Smooth muscle cell (in vitro differentiated cells): ENCODE data around the gene PCDH9. TPM values are rescaled to one million over a fixed set of nuclear protein-coding genes. Genes with fewer than 3 reads are reported as not detected.

Experiments used
- DNase-seq: peaks from one replicate; lab custom pipeline; 2025; ENCODE audit not compliant: unreplicated experiment; lab: John Stamatoyannopoulos, UW
- H2AFZ ChIP-seq: fragments of 200-600 bp; sonication (generic); 2 replicates; pipeline ENCODE4 v1.6.0; 2016; ENCODE audit warnings: antibody characterized with exemption, low read depth, mild to moderate bottlenecking
- H3F3A ChIP-seq: fragments of 200-600 bp; sonication (generic); 2 replicates; pipeline ENCODE4 v1.6.0; 2017; ENCODE audit warnings: antibody characterized with exemption, low read depth
- H3K27ac ChIP-seq: fragments of 200-600 bp; sonication (generic); 2 replicates; pipeline ENCODE4 v1.5.1; 2016; ENCODE audit warnings: low read depth, mild to moderate bottlenecking
- H3K27me3 ChIP-seq: fragments of 200-600 bp; sonication (generic); 2 replicates; pipeline ENCODE4 v1.6.1; 2016; ENCODE audit warnings: low read depth, mild to moderate bottlenecking
- H3K36me3 ChIP-seq: fragments of 200-600 bp; sonication (generic); 2 replicates; pipeline ENCODE4 v1.5.1; 2016; ENCODE audit warnings: low read depth
- H3K4me1 ChIP-seq: fragments of 200-600 bp; sonication (generic); 2 replicates; pipeline ENCODE4 v1.5.1; 2016; ENCODE audit warnings: low read depth
- H3K4me2 ChIP-seq: fragments of 200-600 bp; sonication (generic); 2 replicates; pipeline ENCODE4 v1.6.0; 2016; ENCODE audit warnings: mild to moderate bottlenecking
- H3K4me3 ChIP-seq: fragments of 200-600 bp; sonication (generic); 2 replicates; pipeline ENCODE4 v1.5.1; 2016; ENCODE audit warnings: mild to moderate bottlenecking
- H3K79me2 ChIP-seq: fragments of 200-600 bp; sonication (generic); 2 replicates; pipeline ENCODE4 v1.6.0; 2016; ENCODE audit warnings: low read depth, mild to moderate bottlenecking
- H3K9ac ChIP-seq: fragments of 200-600 bp; sonication (generic); 2 replicates; pipeline ENCODE4 v1.6.0; 2016; ENCODE audit warnings: low read depth
- H3K9me3 ChIP-seq: fragments of 200-600 bp; sonication (generic); replicated peaks from 2 replicates; pipeline ENCODE4 v1.5.1; 2016; ENCODE audit warnings: low read depth
- H4K20me1 ChIP-seq: fragments of 200-600 bp; sonication (generic); 2 replicates; pipeline ENCODE4 v1.6.0; 2016; ENCODE audit warnings: low read depth
- WGBS: methylation state at CpG from one replicate; pipeline ENCODE4 v1.1.7; 2016; ENCODE audit warnings: low lambda C conversion rate; 5-methylcytosine and 5-hydroxymethylcytosine counted together
- polyA plus RNA-seq: library from polyadenylated mRNA; unstranded; fragments of >200 nt; fragmentation: Nextera tagmentation; extraction: Ambion mirVana; gene quantifications from 2 replicates; pipeline ENCODE4 v1.2.1, GENCODE V29; 2016
- total RNA-seq: library from RNA; depleted of rRNA; stranded (reverse); fragments of >200 nt; gene quantifications from 2 replicates; pipeline ENCODE4 v1.2.3, GENCODE V29; 2014
- TF ChIP-seq, protein P1 (sequence below): fragments of 200-600 bp; sonication (generic); IDR thresholded peaks from 2 replicates; pipeline ENCODE4 v1.5.1; 2017; ENCODE audit warnings: borderline replicate concordance, mild to moderate bottlenecking, antibody characterized with exemption; ENCODE audit not compliant: insufficient read depth, poor library complexity, severe bottlenecking

The PCDH9 gene
- total and polyA plus RNA-seq, 2 experiments from 2014 or later: 0.65 to 1.9 TPM

DNA sequence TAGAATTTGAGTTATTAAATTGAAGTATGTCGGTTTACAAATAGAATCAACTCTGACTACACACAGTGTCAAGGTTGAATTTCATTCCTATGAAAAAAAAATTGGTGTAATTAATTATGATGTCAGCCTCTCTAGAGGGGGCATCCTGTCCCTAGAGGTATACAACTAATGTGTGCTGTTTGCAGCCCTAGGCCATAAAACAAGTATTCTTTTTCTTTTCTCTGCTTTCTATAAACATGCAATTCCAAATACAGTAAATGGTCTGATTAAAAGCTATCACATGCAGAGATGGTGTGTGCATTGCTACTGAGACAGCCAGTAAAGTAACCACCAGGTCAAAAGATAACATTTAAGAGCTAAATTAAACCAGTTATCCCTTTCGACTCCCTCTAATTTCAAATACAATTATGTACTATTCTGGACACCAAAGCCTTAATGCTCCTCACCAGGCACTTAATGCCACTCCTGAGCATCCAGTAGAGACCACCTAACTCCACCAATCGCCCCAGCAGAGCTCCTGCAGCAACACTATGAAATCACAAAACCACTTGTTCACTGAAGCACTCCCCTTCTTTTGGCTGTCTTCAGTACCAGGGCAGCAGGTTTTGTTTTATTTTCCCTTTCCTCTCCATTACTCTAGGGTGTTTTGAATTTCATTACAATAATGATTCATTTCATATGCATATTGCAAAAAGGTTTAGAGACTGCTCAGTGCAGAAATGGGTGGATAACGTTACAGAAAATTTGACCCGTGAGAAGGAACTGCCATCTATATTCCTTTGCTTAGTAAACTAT, 426.9 kb downstream of the PCDH9 start:
- Histone ChIP-seq H3K79me2 (no peaks in the 10 kb centered on the region), H3K4me2 (no peak overlapping the region), H2AFZ (no peak overlapping the region), H3K9me3 (no peaks in the 10 kb centered on the region), H3K4me3 (no peak overlapping the region), H3K4me1 (no peaks in the 10 kb centered on the region), H3F3A (no peaks in the 10 kb centered on the region), H3K36me3 (no peaks in the 10 kb centered on the region), H4K20me1 (no peaks in the 10 kb centered on the region), H3K9ac (no peak overlapping the region), H3K27me3 (no peaks in the 10 kb centered on the region), H3K27ac (no peak overlapping the region)
- DNase-seq: no peak
- TF ChIP-seq, protein P1, sequence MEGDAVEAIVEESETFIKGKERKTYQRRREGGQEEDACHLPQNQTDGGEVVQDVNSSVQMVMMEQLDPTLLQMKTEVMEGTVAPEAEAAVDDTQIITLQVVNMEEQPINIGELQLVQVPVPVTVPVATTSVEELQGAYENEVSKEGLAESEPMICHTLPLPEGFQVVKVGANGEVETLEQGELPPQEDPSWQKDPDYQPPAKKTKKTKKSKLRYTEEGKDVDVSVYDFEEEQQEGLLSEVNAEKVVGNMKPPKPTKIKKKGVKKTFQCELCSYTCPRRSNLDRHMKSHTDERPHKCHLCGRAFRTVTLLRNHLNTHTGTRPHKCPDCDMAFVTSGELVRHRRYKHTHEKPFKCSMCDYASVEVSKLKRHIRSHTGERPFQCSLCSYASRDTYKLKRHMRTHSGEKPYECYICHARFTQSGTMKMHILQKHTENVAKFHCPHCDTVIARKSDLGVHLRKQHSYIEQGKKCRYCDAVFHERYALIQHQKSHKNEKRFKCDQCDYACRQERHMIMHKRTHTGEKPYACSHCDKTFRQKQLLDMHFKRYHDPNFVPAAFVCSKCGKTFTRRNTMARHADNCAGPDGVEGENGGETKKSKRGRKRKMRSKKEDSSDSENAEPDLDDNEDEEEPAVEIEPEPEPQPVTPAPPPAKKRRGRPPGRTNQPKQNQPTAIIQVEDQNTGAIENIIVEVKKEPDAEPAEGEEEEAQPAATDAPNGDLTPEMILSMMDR: no peak
- 93% methylated on average over 5 of the region's 5 CpGs for WGBS

DNA sequence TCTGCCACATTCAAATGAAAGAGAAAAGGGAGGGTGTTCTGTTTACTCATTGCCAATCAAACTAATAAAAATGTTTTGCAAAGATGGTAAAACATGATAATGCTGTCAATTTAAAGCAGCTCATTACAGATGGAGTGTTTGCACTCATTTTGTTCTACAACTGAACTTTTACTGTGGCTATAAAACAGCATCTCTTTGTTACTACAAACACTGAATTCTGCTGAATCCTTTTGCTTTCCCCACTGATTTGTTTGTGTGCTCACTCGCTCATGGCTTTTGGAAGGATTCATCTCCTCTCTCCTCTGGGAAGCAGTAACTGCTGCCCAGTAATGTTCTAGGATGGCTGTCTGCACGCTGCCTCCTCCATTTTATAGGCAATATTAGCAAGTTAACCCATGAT, 434.5 kb downstream of the PCDH9 start:
- TF ChIP-seq, protein P1: no peak
- no peaks in the 10 kb centered on the region for H3K4me1 ChIP-seq
- 64% methylated on average over 2 of the region's 2 CpGs for WGBS
- H4K20me1 ChIP-seq: no peaks in the 10 kb centered on the region
- no peaks in the 10 kb centered on the region for H3F3A ChIP-seq
- no peak overlapping the region for H3K9ac ChIP-seq
- H3K9me3 ChIP-seq: no peaks in the 10 kb centered on the region
- H2AFZ ChIP-seq: no peak overlapping the region
- H3K4me3 ChIP-seq: no peak overlapping the region
- no peaks in the 10 kb centered on the region for H3K79me2 ChIP-seq
- no peak for DNase-seq
- no peak overlapping the region for H3K4me2 ChIP-seq
- no peaks in the 10 kb centered on the region for H3K27me3 ChIP-seq
- H3K36me3 ChIP-seq: no peaks in the 10 kb centered on the region
- no peak overlapping the region for H3K27ac ChIP-seq

DNA sequence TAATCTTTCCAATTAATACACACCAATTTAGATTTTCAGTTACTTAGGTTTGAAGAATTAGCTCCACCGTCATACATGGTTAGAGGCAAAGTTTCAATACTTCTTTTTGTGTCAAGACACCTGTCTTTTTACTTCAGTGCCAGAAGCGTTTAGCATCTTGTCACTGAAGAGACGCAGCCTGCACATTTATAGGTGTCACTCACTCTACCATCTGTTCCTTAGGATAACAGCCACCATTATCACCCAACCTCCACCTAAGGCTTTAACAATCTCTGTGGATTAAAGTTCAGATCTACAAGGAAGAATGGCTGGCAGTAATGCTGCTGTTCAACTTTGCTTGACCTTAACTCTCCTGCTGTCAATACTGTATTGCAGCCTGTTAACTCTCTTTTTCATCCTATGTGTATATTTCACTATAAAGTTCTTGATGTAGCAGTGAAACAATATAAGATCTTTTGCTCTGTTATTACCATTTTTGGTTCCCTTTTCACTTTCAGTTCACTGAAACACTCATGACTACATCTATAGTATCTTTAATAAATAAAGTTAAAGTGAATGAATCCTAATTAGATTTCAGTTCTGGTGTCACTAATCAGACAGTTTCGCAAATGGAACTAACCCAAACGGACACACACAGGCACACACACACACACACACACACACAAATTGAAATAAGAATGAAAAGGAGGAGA, 435.6 kb downstream of the PCDH9 start:
- TF ChIP-seq, protein P1: no peak
- no peaks in the 10 kb centered on the region for H3K36me3 ChIP-seq
- 77% methylated on average over 5 of the region's 5 CpGs for WGBS

More for the DNA sequence above, 435.6 kb downstream of the PCDH9 start:
- no peak for DNase-seq
- Histone ChIP-seq H3K4me2 (no peak overlapping the region), H3K79me2 (no peaks in the 10 kb centered on the region), H3K9me3 (no peaks in the 10 kb centered on the region), H3K9ac (no peak overlapping the region), H3K27ac (no peak overlapping the region), H3K27me3 (no peaks in the 10 kb centered on the region), H3K4me1 (no peaks in the 10 kb centered on the region), H3K4me3 (no peak overlapping the region), H2AFZ (no peak overlapping the region), H4K20me1 (no peaks in the 10 kb centered on the region), H3F3A (no peaks in the 10 kb centered on the region)
